SK-N-SH treated with all-trans-retinoic acid at 6 μM for 48 hours (cell line): ENCODE results near the gene GIPC2.

ENCODE experiments used
- ZFP30 ChIP-seq: fragments of 450-650 bp; formaldehyde crosslinking; IDR thresholded peaks from 2 replicates; pipeline ENCODE4 v1.5.0; 2022; ENCODE audit warnings: mild to moderate bottlenecking, moderate library complexity
- ZNF565 ChIP-seq: fragments of 450-650 bp; formaldehyde crosslinking; conservative IDR thresholded peaks from 2 replicates; pipeline ENCODE4 v1.5.0; 2020; ENCODE audit warnings: low read depth, mild to moderate bottlenecking, moderate library complexity
- ZNF70 ChIP-seq: fragments of 450-650 bp; formaldehyde crosslinking; IDR thresholded peaks from 2 replicates; pipeline ENCODE4 v1.5.0; 2020; ENCODE audit warnings: mild to moderate bottlenecking, moderate library complexity
- TF ChIP-seq, protein P1 (sequence below): fragments of 250-450 bp; sonication (Bioruptor Pico); IDR thresholded peaks from 2 replicates; pipeline ENCODE4 v1.5.0; 2020; ENCODE audit warnings: mild to moderate bottlenecking, moderate library complexity
- TF ChIP-seq, protein P2 (sequence below): fragments of 250-450 bp; sonication (Bioruptor Pico); IDR thresholded peaks from 2 replicates; pipeline ENCODE4 v1.8.0; 2021; ENCODE audit warnings: low read depth, mild to moderate bottlenecking, moderate library complexity, borderline replicate concordance
- TF ChIP-seq, protein P3 (sequence below): fragments of 250-450 bp; sonication (Bioruptor Pico); IDR thresholded peaks from 2 replicates; pipeline ENCODE4 v1.8.0; 2020; ENCODE audit warnings: mild to moderate bottlenecking, moderate library complexity, borderline replicate concordance

DNA sequence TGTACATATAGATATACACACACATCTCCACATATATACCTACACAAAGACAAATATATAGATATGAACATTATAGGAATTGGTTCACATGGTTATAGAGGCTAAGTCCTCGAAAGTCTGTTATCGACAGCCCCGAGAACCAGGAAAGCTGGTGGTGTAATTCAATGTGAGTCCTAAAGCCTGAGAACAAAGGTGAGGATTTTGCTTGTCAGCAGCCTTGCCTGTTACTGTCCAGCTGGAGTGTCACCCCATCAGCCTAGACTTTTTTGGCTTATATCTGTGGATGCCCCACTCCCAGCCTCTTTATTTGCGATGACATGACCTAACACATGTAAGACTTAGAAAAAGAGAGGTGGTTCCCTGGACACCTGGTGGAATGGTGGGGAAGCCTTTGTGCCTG lies 97.0 kb downstream of the GIPC2 start:
- no peak for TF ChIP-seq ZNF70 (CRISPR knock-in tag)
- TF ChIP-seq, protein P1, sequence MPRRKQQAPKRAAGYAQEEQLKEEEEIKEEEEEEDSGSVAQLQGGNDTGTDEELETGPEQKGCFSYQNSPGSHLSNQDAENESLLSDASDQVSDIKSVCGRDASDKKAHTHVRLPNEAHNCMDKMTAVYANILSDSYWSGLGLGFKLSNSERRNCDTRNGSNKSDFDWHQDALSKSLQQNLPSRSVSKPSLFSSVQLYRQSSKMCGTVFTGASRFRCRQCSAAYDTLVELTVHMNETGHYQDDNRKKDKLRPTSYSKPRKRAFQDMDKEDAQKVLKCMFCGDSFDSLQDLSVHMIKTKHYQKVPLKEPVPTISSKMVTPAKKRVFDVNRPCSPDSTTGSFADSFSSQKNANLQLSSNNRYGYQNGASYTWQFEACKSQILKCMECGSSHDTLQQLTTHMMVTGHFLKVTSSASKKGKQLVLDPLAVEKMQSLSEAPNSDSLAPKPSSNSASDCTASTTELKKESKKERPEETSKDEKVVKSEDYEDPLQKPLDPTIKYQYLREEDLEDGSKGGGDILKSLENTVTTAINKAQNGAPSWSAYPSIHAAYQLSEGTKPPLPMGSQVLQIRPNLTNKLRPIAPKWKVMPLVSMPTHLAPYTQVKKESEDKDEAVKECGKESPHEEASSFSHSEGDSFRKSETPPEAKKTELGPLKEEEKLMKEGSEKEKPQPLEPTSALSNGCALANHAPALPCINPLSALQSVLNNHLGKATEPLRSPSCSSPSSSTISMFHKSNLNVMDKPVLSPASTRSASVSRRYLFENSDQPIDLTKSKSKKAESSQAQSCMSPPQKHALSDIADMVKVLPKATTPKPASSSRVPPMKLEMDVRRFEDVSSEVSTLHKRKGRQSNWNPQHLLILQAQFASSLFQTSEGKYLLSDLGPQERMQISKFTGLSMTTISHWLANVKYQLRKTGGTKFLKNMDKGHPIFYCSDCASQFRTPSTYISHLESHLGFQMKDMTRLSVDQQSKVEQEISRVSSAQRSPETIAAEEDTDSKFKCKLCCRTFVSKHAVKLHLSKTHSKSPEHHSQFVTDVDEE (CRISPR knock-in tag), result no peak
- TF ChIP-seq ZFP30 (CRISPR knock-in tag), result no peak
- no peak for TF ChIP-seq ZNF565 (CRISPR knock-in tag)
- TF ChIP-seq, protein P2, sequence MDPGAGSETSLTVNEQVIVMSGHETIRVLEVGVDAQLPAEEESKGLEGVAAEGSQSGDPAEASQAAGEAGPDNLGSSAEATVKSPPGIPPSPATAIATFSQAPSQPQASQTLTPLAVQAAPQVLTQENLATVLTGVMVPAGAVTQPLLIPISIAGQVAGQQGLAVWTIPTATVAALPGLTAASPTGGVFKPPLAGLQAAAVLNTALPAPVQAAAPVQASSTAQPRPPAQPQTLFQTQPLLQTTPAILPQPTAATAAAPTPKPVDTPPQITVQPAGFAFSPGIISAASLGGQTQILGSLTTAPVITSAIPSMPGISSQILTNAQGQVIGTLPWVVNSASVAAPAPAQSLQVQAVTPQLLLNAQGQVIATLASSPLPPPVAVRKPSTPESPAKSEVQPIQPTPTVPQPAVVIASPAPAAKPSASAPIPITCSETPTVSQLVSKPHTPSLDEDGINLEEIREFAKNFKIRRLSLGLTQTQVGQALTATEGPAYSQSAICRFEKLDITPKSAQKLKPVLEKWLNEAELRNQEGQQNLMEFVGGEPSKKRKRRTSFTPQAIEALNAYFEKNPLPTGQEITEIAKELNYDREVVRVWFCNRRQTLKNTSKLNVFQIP (CRISPR knock-in tag), result no peak
- TF ChIP-seq, protein P3, sequence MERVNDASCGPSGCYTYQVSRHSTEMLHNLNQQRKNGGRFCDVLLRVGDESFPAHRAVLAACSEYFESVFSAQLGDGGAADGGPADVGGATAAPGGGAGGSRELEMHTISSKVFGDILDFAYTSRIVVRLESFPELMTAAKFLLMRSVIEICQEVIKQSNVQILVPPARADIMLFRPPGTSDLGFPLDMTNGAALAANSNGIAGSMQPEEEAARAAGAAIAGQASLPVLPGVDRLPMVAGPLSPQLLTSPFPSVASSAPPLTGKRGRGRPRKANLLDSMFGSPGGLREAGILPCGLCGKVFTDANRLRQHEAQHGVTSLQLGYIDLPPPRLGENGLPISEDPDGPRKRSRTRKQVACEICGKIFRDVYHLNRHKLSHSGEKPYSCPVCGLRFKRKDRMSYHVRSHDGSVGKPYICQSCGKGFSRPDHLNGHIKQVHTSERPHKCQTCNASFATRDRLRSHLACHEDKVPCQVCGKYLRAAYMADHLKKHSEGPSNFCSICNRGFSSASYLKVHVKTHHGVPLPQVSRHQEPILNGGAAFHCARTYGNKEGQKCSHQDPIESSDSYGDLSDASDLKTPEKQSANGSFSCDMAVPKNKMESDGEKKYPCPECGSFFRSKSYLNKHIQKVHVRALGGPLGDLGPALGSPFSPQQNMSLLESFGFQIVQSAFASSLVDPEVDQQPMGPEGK (CRISPR knock-in tag), result no peak
